ENCODE results near the gene G3BP2.

DNA sequence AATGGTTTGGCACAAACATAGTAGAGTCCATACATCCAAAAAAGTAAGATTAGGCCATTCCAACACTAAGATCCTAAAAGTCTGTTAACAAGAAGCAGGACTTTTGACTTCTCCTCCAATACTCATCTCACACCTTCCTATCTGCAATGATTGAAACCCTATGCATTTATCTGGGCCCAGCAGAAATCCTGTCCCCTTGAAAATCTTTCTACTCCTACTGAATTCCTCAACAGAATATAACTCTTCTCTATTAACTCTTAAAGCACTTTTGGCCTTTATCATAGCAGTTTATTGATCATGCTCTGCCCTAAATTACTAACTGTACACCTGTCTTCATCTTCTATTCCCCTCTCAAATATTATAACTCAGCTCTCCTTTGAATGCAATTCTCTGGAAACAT is 4.6 kb downstream of the G3BP2 start:
- TF ChIP-seq POLR2AphosphoS5 (IDR thresholded peaks at IDR 0.05) (no peak), EP300 (IDR thresholded peaks at IDR 0.05) (no peak), POLR2A (IDR thresholded peaks at IDR 0.05) (no peak)
- TF ChIP-seq, protein P1, sequence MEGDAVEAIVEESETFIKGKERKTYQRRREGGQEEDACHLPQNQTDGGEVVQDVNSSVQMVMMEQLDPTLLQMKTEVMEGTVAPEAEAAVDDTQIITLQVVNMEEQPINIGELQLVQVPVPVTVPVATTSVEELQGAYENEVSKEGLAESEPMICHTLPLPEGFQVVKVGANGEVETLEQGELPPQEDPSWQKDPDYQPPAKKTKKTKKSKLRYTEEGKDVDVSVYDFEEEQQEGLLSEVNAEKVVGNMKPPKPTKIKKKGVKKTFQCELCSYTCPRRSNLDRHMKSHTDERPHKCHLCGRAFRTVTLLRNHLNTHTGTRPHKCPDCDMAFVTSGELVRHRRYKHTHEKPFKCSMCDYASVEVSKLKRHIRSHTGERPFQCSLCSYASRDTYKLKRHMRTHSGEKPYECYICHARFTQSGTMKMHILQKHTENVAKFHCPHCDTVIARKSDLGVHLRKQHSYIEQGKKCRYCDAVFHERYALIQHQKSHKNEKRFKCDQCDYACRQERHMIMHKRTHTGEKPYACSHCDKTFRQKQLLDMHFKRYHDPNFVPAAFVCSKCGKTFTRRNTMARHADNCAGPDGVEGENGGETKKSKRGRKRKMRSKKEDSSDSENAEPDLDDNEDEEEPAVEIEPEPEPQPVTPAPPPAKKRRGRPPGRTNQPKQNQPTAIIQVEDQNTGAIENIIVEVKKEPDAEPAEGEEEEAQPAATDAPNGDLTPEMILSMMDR (IDR thresholded peaks at IDR 0.05): no peak
